GM23338 (cell line): ENCODE data around the gene ST6GALNAC4. TPM values are rescaled to one million over a fixed set of nuclear protein-coding genes. Genes with fewer than 3 reads are reported as not detected.

ENCODE experiments used
- ATAC-seq: fragments of 200-7000 bp; cut with Tn5 transposase; 3 replicates; pipeline ENCODE4 v1.9.1; 2020
- DNase-seq: peaks from one replicate; pipeline ENCODE4 v3.0.0-alpha.2; 2015; ENCODE audit warnings: low spot score
- H2AFZ ChIP-seq: fragments of 200-600 bp; sonication (generic); 2 replicates; pipeline ENCODE4 v1.8.0; 2016; ENCODE audit warnings: antibody characterized with exemption, mild to moderate bottlenecking, moderate library complexity
- H3F3A ChIP-seq: fragments of 200-600 bp; sonication (generic); replicated peaks from 2 replicates; pipeline ENCODE4 v1.8.0; 2017; ENCODE audit warnings: antibody characterized with exemption, mixed run types, low read depth
- H3K27ac ChIP-seq: fragments of 200-600 bp; sonication (generic); 2 replicates; pipeline ENCODE4 v1.6.1; 2016; ENCODE audit warnings: low read depth
- H3K27me3 ChIP-seq: fragments of 200-600 bp; sonication (generic); 2 replicates; pipeline ENCODE4 v1.8.0; 2016; ENCODE audit warnings: mild to moderate bottlenecking, mixed run types, moderate library complexity; ENCODE audit not compliant: insufficient read depth
- H3K36me3 ChIP-seq: fragments of 200-600 bp; sonication (generic); 2 replicates; pipeline ENCODE4 v1.8.0; 2016; ENCODE audit warnings: mild to moderate bottlenecking; ENCODE audit not compliant: insufficient read depth
- H3K4me1 ChIP-seq: fragments of 200-600 bp; sonication (generic); 2 replicates; pipeline ENCODE4 v1.8.0; 2016; ENCODE audit warnings: mild to moderate bottlenecking, moderate library complexity; ENCODE audit not compliant: insufficient read depth
- H3K4me2 ChIP-seq: fragments of 200-600 bp; sonication (generic); 2 replicates; pipeline ENCODE4 v1.7.1; 2017; ENCODE audit warnings: mixed run types
- H3K4me3 ChIP-seq: fragments of 200-600 bp; sonication (generic); 2 replicates; pipeline ENCODE4 v1.6.1; 2016; ENCODE audit warnings: mixed run types
- H3K79me2 ChIP-seq: fragments of 200-600 bp; sonication (generic); replicated peaks from 2 replicates; pipeline ENCODE4 v1.8.0; 2017; ENCODE audit warnings: mild to moderate bottlenecking; ENCODE audit not compliant: insufficient read depth
- H3K9me2 ChIP-seq: fragments of 200-600 bp; sonication (generic); 2 replicates; pipeline ENCODE4 v1.8.0; 2017; ENCODE audit not compliant: insufficient read depth
- H4K20me1 ChIP-seq: fragments of 200-600 bp; sonication (generic); replicated peaks from 2 replicates; pipeline ENCODE4 v1.8.0; 2017; ENCODE audit warnings: mild to moderate bottlenecking; ENCODE audit not compliant: insufficient read depth
- H3K27ac Mint-ChIP-seq: 2 replicates; pipeline ENCODE4 v1.8.0; 2020; ENCODE audit warnings: inconsistent platforms, mild to moderate bottlenecking, moderate library complexity, mixed read lengths
- H3K27me3 Mint-ChIP-seq: 3 replicates; pipeline ENCODE4 v1.8.0; 2022; ENCODE audit warnings: low read depth, mild to moderate bottlenecking, moderate library complexity, mixed read lengths, inconsistent platforms; ENCODE audit not compliant: insufficient read depth, poor library complexity
- H3K36me3 Mint-ChIP-seq: 3 replicates; pipeline ENCODE4 v1.8.0; 2021; ENCODE audit warnings: low read depth, mild to moderate bottlenecking, inconsistent platforms, moderate library complexity, mixed read lengths
- H3K4me1 Mint-ChIP-seq: 3 replicates; pipeline ENCODE4 v1.8.0; 2020; ENCODE audit warnings: mild to moderate bottlenecking, inconsistent platforms, mixed read lengths
- H3K4me3 Mint-ChIP-seq: 3 replicates; pipeline ENCODE4 v1.8.0; 2021; ENCODE audit warnings: moderate library complexity, mild to moderate bottlenecking, inconsistent platforms, mixed read lengths
- H3K9me3 Mint-ChIP-seq: 3 replicates; pipeline ENCODE4 v1.8.0; 2020; ENCODE audit warnings: moderate library complexity, mild to moderate bottlenecking, inconsistent platforms, mixed read lengths
- CREB1 ChIP-seq: fragments of 250-450 bp; sonication (Bioruptor Pico); IDR thresholded peaks from 2 replicates; pipeline ENCODE4 v1.5.0; 2020; ENCODE audit warnings: low read depth, mild to moderate bottlenecking, moderate library complexity
- EZH2 ChIP-seq: fragments of 200-600 bp; sonication (generic); IDR thresholded peaks from one replicate; pipeline ENCODE4 v1.8.0; 2017; ENCODE audit warnings: antibody characterized with exemption, mild to moderate bottlenecking, low read depth; ENCODE audit not compliant: unreplicated experiment
- EZH2phosphoT487 ChIP-seq: fragments of 200-600 bp; sonication (generic); IDR thresholded peaks from one replicate; pipeline ENCODE4 v1.8.1; 2018; ENCODE audit warnings: antibody characterized with exemption; ENCODE audit not compliant: unreplicated experiment
- JUNB ChIP-seq: IDR thresholded peaks from one replicate; pipeline ENCODE4 v1.6.1; 2016; ENCODE audit warnings: antibody characterized with exemption; ENCODE audit not compliant: unreplicated experiment
- NANOG ChIP-seq: IDR thresholded peaks from 2 replicates; pipeline ENCODE4 v1.6.1; 2016; ENCODE audit warnings: antibody characterized with exemption, borderline replicate concordance
- POLR2AphosphoS5 ChIP-seq: IDR thresholded peaks from 2 replicates; pipeline ENCODE4 v1.6.1; 2016; ENCODE audit warnings: antibody characterized with exemption, low read depth
- STAT1 ChIP-seq: IDR thresholded peaks from one replicate; pipeline ENCODE4 v1.6.1; 2016; ENCODE audit warnings: antibody characterized with exemption; ENCODE audit not compliant: unreplicated experiment
- ZNF114 ChIP-seq: fragments of 250-450 bp; sonication (Bioruptor Pico); IDR thresholded peaks from 2 replicates; pipeline ENCODE4 v1.5.0; 2020; ENCODE audit warnings: mild to moderate bottlenecking, moderate library complexity
- ZNF331 ChIP-seq: fragments of 250-450 bp; sonication (Bioruptor Pico); IDR thresholded peaks from 2 replicates; pipeline ENCODE4 v1.5.0; 2020; ENCODE audit warnings: low read depth, mild to moderate bottlenecking, moderate library complexity
- polyA plus RNA-seq: library from polyadenylated mRNA; unstranded; fragments of >200 nt; fragmentation: Nextera tagmentation; extraction: Ambion mirVana; gene quantifications from 2 replicates; pipeline ENCODE4 v1.2.1, GENCODE V29; 2016
- total RNA-seq: library from RNA; depleted of rRNA; stranded (reverse); fragments of >200 nt; shearing (Covaris generic); gene quantifications from 2 replicates; pipeline ENCODE4 v1.2.3, GENCODE V29; 2014
- TF ChIP-seq, protein P1 (sequence below): fragments of 250-450 bp; sonication (Bioruptor Pico); IDR thresholded peaks from 2 replicates; pipeline ENCODE4 v1.5.0; 2020; ENCODE audit warnings: mild to moderate bottlenecking, moderate library complexity
- TF ChIP-seq, protein P2 (sequence below): IDR thresholded peaks from one replicate; pipeline ENCODE4 v1.6.1; 2018; ENCODE audit warnings: antibody characterized with exemption; ENCODE audit not compliant: unreplicated experiment
- TF ChIP-seq, protein P3 (sequence below): IDR thresholded peaks from 2 replicates; pipeline ENCODE4 v1.6.1; 2016; ENCODE audit warnings: antibody characterized with exemption
- TF ChIP-seq, protein P4 (sequence below), 2 experiments: fragments of 200-600 bp in 1 of 2; sonication (generic) in 1 of 2; conservative IDR thresholded peaks; 2 replicates each; pipeline versions ENCODE4 v1.5.1 to v1.6.1; 2016 to 2017; ENCODE audit warnings: antibody characterized with exemption in 2 of 2, low read depth in 2 of 2, mild to moderate bottlenecking in 2 of 2, moderate library complexity in 1 of 2

The ST6GALNAC4 gene
- total and polyA plus RNA-seq, 2 experiments from 2014 or later = 8.1 to 35.3 TPM

DNA sequence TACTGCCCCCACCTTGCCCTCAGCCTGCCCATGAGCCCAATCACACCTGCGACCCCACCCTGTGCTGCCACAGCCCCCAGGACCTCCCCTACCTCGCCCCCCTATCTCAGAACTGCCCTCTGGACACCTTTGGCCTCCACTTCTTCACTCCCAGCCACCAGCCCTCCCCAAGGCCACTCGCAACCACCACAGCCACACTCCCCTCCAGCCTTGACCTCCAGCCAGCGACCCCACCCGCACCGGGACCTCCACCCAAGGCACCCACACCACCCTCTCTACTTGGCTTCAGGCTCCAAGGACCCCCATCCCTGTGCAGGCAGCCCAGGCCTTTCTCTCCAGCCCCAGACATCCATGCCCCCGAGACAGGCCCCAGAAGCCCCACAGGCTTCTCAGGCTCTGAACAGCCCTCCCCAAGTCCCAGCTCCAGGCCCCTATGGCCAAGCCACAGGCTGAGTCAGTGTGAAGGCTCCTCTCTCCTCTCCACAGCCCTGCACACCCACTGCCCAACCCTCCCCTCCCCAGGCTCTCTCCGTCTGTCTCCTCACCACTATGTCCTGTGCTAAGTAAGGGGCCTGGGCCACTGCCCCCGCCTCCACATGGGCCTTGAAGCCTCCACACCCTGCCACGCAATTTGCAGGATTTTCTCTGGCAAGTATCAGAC lies 41.4 kb downstream of the ST6GALNAC4 start:
- peaks cover 5% of the 10 kb centered on the region for H3K4me1 ChIP-seq
- H3F3A ChIP-seq = peaks cover 16% of the 10 kb centered on the region; the same call in 1 of the 2 replicates
- ATAC-seq (no peak), DNase-seq (no peak)
- H3K27ac ChIP-seq = no peak overlapping the region
- Mint-ChIP-seq H3K4me3 (no peak overlapping the region; the same call in 2 of the 3 replicates), H3K9me3 (no peaks in the 10 kb centered on the region), H3K27me3 (peaks cover 29% of the 10 kb centered on the region), H3K36me3 (no peaks in the 10 kb centered on the region), H3K27ac (no peak overlapping the region), H3K4me1 (peaks cover 8% of the 10 kb centered on the region; the same call in 2 of the 3 replicates)
- H3K9me2 ChIP-seq = no peaks in the 10 kb centered on the region
- 0 out of 2 replicates have a peak, but pooled peaks cover 6% of the 10 kb centered on the region for H3K27me3 ChIP-seq
- H3K79me2 ChIP-seq = no peaks in the 10 kb centered on the region
- no peak overlapping the region for H3K4me2 ChIP-seq
- no peak overlapping the region for H3K4me3 ChIP-seq
- no peak overlapping the region for H2AFZ ChIP-seq
- TF ChIP-seq EZH2 (no peak), EZH2phosphoT487 (no peak), STAT1 (no peak), POLR2AphosphoS5 (no peak), CREB1 (CRISPR knock-in tag) (no peak), ZNF114 (CRISPR knock-in tag) (no peak), ZNF331 (no peak), NANOG (no peak), JUNB (no peak)
- TF ChIP-seq, protein P1, sequence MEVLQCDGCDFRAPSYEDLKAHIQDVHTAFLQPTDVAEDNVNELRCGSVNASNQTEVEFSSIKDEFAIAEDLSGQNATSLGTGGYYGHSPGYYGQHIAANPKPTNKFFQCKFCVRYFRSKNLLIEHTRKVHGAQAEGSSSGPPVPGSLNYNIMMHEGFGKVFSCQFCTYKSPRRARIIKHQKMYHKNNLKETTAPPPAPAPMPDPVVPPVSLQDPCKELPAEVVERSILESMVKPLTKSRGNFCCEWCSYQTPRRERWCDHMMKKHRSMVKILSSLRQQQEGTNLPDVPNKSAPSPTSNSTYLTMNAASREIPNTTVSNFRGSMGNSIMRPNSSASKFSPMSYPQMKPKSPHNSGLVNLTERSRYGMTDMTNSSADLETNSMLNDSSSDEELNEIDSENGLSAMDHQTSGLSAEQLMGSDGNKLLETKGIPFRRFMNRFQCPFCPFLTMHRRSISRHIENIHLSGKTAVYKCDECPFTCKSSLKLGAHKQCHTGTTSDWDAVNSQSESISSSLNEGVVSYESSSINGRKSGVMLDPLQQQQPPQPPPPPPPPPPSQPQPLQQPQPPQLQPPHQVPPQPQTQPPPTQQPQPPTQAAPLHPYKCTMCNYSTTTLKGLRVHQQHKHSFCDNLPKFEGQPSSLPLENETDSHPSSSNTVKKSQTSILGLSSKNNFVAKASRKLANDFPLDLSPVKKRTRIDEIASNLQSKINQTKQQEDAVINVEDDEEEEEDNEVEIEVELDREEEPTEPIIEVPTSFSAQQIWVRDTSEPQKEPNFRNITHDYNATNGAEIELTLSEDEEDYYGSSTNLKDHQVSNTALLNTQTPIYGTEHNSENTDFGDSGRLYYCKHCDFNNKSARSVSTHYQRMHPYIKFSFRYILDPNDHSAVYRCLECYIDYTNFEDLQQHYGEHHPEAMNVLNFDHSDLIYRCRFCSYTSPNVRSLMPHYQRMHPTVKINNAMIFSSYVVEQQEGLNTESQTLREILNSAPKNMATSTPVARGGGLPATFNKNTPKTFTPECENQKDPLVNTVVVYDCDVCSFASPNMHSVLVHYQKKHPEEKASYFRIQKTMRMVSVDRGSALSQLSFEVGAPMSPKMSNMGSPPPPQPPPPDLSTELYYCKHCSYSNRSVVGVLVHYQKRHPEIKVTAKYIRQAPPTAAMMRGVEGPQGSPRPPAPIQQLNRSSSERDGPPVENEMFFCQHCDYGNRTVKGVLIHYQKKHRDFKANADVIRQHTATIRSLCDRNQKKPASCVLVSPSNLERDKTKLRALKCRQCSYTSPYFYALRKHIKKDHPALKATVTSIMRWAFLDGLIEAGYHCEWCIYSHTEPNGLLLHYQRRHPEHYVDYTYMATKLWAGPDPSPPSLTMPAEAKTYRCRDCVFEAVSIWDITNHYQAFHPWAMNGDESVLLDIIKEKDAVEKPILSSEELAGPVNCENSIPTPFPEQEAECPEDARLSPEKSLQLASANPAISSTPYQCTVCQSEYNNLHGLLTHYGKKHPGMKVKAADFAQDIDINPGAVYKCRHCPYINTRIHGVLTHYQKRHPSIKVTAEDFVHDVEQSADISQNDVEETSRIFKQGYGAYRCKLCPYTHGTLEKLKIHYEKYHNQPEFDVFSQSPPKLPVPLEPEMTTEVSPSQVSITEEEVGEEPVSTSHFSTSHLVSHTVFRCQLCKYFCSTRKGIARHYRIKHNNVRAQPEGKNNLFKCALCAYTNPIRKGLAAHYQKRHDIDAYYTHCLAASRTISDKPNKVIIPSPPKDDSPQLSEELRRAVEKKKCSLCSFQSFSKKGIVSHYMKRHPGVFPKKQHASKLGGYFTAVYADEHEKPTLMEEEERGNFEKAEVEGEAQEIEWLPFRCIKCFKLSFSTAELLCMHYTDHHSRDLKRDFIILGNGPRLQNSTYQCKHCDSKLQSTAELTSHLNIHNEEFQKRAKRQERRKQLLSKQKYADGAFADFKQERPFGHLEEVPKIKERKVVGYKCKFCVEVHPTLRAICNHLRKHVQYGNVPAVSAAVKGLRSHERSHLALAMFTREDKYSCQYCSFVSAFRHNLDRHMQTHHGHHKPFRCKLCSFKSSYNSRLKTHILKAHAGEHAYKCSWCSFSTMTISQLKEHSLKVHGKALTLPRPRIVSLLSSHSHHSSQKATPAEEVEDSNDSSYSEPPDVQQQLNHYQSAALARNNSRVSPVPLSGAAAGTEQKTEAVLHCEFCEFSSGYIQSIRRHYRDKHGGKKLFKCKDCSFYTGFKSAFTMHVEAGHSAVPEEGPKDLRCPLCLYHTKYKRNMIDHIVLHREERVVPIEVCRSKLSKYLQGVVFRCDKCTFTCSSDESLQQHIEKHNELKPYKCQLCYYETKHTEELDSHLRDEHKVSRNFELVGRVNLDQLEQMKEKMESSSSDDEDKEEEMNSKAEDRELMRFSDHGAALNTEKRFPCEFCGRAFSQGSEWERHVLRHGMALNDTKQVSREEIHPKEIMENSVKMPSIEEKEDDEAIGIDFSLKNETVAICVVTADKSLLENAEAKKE (CRISPR knock-in tag) = no peak
- TF ChIP-seq, protein P2, sequence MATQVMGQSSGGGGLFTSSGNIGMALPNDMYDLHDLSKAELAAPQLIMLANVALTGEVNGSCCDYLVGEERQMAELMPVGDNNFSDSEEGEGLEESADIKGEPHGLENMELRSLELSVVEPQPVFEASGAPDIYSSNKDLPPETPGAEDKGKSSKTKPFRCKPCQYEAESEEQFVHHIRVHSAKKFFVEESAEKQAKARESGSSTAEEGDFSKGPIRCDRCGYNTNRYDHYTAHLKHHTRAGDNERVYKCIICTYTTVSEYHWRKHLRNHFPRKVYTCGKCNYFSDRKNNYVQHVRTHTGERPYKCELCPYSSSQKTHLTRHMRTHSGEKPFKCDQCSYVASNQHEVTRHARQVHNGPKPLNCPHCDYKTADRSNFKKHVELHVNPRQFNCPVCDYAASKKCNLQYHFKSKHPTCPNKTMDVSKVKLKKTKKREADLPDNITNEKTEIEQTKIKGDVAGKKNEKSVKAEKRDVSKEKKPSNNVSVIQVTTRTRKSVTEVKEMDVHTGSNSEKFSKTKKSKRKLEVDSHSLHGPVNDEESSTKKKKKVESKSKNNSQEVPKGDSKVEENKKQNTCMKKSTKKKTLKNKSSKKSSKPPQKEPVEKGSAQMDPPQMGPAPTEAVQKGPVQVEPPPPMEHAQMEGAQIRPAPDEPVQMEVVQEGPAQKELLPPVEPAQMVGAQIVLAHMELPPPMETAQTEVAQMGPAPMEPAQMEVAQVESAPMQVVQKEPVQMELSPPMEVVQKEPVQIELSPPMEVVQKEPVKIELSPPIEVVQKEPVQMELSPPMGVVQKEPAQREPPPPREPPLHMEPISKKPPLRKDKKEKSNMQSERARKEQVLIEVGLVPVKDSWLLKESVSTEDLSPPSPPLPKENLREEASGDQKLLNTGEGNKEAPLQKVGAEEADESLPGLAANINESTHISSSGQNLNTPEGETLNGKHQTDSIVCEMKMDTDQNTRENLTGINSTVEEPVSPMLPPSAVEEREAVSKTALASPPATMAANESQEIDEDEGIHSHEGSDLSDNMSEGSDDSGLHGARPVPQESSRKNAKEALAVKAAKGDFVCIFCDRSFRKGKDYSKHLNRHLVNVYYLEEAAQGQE = no peak
- TF ChIP-seq, protein P3, sequence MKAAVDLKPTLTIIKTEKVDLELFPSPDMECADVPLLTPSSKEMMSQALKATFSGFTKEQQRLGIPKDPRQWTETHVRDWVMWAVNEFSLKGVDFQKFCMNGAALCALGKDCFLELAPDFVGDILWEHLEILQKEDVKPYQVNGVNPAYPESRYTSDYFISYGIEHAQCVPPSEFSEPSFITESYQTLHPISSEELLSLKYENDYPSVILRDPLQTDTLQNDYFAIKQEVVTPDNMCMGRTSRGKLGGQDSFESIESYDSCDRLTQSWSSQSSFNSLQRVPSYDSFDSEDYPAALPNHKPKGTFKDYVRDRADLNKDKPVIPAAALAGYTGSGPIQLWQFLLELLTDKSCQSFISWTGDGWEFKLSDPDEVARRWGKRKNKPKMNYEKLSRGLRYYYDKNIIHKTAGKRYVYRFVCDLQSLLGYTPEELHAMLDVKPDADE = no peak
- TF ChIP-seq, protein P4, sequence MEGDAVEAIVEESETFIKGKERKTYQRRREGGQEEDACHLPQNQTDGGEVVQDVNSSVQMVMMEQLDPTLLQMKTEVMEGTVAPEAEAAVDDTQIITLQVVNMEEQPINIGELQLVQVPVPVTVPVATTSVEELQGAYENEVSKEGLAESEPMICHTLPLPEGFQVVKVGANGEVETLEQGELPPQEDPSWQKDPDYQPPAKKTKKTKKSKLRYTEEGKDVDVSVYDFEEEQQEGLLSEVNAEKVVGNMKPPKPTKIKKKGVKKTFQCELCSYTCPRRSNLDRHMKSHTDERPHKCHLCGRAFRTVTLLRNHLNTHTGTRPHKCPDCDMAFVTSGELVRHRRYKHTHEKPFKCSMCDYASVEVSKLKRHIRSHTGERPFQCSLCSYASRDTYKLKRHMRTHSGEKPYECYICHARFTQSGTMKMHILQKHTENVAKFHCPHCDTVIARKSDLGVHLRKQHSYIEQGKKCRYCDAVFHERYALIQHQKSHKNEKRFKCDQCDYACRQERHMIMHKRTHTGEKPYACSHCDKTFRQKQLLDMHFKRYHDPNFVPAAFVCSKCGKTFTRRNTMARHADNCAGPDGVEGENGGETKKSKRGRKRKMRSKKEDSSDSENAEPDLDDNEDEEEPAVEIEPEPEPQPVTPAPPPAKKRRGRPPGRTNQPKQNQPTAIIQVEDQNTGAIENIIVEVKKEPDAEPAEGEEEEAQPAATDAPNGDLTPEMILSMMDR (conservative IDR thresholded peaks at IDR 0.05; ENCODE audit: low read depth in 2 of 2) = no peak
- H4K20me1 ChIP-seq = no peaks in the 10 kb centered on the region
- H3K36me3 ChIP-seq = no peaks in the 10 kb centered on the region
